Kidney epithelial cell (primary cell): ENCODE measurements around the gene UNC13A. TPM values are rescaled to one million over a fixed set of nuclear protein-coding genes. Genes with fewer than 3 reads are reported as not detected.
A peak's percentile ranks its signal among the peaks of the same experiment; 100 is the strongest.

Experiments used
- DNase-seq: peaks from one replicate; pipeline ENCODE4 v3.0.0-alpha.2; 2010; ENCODE audit warnings: low read depth
- H3K27me3 ChIP-seq: 2 replicates; pipeline ENCODE4 v1.6.0; 2011; ENCODE audit warnings: low read length; ENCODE audit not compliant: control insufficient read depth, insufficient read depth
- H3K36me3 ChIP-seq: 2 replicates; pipeline ENCODE4 v1.5.1; 2011; ENCODE audit warnings: low read length; ENCODE audit not compliant: control insufficient read depth, insufficient read depth
- H3K4me3 ChIP-seq: 2 replicates; pipeline ENCODE4 v1.5.1; 2011; ENCODE audit warnings: low read depth, mild to moderate bottlenecking, control low read depth, low read length
- CTCF ChIP-seq: IDR thresholded peaks from 2 replicates; pipeline ENCODE4 v1.5.1; 2011; ENCODE audit warnings: mild to moderate bottlenecking, moderate library complexity, low read length, control low read depth, inconsistent platforms; ENCODE audit not compliant: insufficient read depth, poor library complexity, severe bottlenecking
- total RNA-seq: library from RNA; depleted of rRNA; stranded (reverse); fragments of >200 nt; gene quantifications from 2 replicates; pipeline ENCODE4 v1.2.3, GENCODE V29; 2015

UNC13A gene
- total RNA-seq, 1 donor from 2014 or later: 2.0 TPM

GRCh38 chr19:17616961-17617806, 71.0 kb downstream of the UNC13A start:
- DNase-seq: no peak
- Histone ChIP-seq H3K4me3 (no peak overlapping the region), H3K36me3 (no peaks in the 10 kb centered on the region), H3K27me3 (peaks cover 21% of the 10 kb centered on the region)
- no peak for TF ChIP-seq CTCF

GRCh38 chr19:17616686-17616960, 71.5 kb downstream of the UNC13A start:
- Histone ChIP-seq H3K27me3 (peaks cover 23% of the 10 kb centered on the region), H3K4me3 (no peak overlapping the region), H3K36me3 (no peaks in the 10 kb centered on the region)
- no peak for TF ChIP-seq CTCF
- DNase-seq: no peak

- DNase-seq: no peak
- no peak overlapping the region for H3K4me3 ChIP-seq
- no peaks in the 10 kb centered on the region for H3K36me3 ChIP-seq
- no peak for TF ChIP-seq CTCF
- peaks cover 23% of the 10 kb centered on the region for H3K27me3 ChIP-seq
These were observed 72.1 kb downstream of the UNC13A start for GRCh38 chr19:17615889-17616685.

- DNase-seq: no peak
- Histone ChIP-seq H3K4me3 (no peak overlapping the region), H3K27me3 (peaks cover 23% of the 10 kb centered on the region), H3K36me3 (no peaks in the 10 kb centered on the region)
- no peak for TF ChIP-seq CTCF
These were observed 73.7 kb downstream of the UNC13A start for GRCh38 chr19:17614476-17614875.

GRCh38 chr19:17611462-17612244, 76.5 kb downstream of the UNC13A start:
- Histone ChIP-seq H3K36me3 (no peaks in the 10 kb centered on the region), H3K4me3 (no peak overlapping the region), H3K27me3 (peaks cover 16% of the 10 kb centered on the region)
- no peak for TF ChIP-seq CTCF
- peak; percentile 45 for DNase-seq
